Mammary epithelial cell (primary cell): ENCODE data around the gene RBM20.

Experiments
- CTCF ChIP-seq, 2 donors: IDR thresholded peaks in 1 of 2; conservative IDR thresholded peaks in 1 of 2; 2 replicates each; pipeline ENCODE4 v1.5.1; 2011 to 2012; ENCODE audit warnings: inconsistent platforms in 2 of 2, low read length in 2 of 2, mild to moderate bottlenecking in 2 of 2, control low read depth in 1 of 2, low read depth in 1 of 2; ENCODE audit not compliant: insufficient read depth in 1 of 2; ENCODE audit errors: extremely low read depth in 1 of 2
- EZH2 ChIP-seq: IDR thresholded peaks from 2 replicates; pipeline ENCODE4 v1.6.1; 2012; ENCODE audit warnings: low read length, inconsistent platforms, borderline replicate concordance

- TF ChIP-seq CTCF (conservative IDR thresholded peaks at IDR 0.05 in 1 of 2, IDR thresholded peaks at IDR 0.05 in 1 of 2; ENCODE audit: extremely low read depth in 1 of 2, insufficient read depth in 1 of 2, low read depth in 1 of 2, low read length in 2 of 2): no peak
- no peak for TF ChIP-seq EZH2
These were observed 36.3 kb downstream of the RBM20 start for GRCh38 chr10:110680273-110681020.
